Measurements from ENCODE around the gene TMEM181.
"Not testable (repeated sequence)": the region's sequence is repeated elsewhere in the genome, so short reads cannot be mapped to it uniquely, and the experiment has no call there.

The TMEM181 gene

DNA sequence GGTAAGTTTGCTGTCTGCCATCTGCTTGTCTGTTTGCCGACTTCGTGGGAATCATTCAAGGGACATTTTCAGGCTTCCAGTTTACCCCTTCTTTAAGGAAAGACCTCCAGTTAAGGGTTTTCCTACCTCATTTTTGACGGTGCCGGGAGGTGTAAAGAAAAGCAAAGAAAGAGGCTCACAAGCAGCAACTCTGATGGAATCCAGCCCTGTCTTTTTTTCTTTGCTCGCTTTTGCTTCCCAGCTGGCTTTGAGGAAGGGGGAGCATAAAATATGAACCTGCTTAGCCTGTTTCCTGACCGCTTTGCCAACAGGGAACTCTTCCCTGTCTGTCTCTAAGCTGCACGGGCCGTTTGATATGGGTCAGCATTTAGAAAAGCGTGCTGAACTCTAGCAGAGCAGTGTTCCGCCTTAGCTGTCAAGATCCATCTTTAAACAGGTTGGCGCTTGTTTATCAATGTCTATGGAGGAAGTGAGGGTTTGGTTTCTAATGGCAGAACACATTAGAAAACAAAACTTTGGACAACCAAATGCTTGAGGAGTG is 103.8 kb downstream of the TMEM181 start:
- DNase-seq = no peak

DNA sequence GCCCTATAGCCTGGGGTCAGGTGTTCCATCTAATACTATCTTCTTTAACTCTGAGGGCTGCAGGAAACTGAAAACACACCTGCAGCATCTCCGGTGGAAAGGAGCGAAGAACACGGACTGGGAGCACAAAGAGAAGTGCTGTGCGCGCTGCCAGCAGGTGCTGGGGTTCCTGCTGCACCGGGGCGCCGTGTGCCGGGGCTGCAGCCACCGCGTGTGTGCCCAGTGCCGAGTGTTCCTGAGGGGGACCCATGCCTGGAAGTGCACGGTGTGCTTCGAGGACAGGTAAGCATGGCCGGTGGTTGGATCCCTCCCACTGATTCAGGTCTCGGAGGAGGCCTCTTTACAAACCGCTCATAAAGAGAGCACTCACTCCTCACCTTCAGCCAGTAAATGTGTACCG is 105.4 kb downstream of the TMEM181 start:
- DNase-seq = no peak

DNA sequence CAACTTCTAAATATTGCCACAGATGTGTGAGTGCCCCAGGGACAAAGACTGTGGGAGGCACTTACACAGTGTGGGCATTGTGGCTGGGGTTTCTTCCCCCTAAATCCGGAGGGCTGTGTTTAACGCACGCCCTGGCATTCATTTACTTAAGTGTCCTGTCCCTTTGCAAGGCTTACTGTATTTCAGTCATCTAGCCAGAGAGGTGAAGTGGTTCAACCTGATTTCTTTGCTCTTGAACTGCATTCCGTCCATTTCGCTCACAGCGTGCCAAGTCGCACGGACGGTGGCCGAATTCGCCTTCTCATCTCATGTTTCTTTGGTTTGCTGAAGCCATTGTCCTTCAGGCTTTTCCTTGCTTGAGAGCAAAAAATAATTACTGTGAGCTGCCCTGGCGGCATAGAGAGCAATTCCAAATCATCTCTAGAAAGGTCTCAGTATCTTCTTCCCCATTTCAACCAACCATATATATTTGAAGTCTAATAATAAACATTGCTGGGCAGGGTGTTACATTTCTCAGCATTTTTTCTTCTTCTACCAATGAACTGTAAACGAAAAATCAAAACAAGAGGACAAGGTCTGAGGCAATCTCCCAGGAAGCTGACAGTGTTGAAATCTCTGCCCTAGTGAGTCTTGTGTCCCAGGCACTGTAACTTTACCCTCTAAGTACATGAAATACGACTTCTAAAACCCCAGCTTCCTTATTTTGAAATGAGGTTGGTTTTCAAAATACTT is 106.9 kb downstream of the TMEM181 start:
- no peak for DNase-seq

DNA sequence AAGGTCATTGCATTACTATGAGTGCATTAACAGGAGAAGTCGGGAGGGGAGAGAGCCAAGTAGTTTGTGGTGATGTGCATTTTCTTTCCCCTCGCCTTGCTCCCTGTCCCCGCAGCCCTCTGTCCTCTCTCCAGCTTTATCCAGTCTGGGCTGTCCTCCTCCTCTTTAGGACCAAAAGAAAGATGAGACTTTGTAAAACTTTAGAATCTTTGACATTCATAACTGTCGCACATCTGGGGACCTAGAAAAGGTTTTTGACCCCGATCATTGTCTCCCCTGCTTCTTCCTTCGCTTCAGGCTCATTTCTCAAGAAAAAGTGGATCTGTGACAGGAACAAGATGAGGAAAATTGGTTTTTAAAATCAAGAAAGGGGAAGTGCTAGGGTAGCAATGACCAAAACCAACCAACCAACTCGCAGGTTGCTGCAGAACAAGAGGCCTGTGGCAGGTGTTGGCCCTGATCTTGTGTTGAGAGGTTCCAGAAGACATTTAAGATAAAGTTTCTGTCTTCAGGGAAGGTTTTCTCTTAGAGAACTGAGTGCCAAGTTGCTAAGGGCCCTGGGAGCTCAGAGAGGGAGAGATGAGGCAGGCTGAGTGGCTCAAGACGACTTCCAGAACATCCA is 107.6 kb downstream of the TMEM181 start:
- DNase-seq = no peak

GRCh38 chr6:158668707-158669103 is 108.8 kb downstream of the TMEM181 start:
- no peak for DNase-seq

- no peak for DNase-seq
These were observed 109.5 kb downstream of the TMEM181 start for GRCh38 chr6:158669145-158670035.

DNA sequence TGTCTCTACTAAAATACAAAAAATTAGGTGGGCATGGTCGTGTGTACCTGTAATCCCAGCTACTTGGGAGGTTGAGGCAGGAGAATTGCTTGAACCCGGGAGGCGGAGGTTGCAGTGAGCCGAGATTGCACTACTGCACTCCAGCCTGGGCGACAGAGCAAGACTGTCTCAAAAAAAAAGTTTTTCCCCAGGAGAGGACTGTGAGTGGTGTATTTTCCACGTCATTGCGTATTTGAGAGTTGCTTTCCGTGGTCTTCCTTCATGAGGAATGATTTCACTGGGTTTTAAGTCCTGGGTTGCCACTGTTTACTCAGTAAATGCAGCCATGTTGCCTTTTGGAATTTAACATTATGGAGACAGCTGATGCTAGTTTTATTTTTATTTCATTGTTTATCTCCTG is 112.2 kb downstream of the TMEM181 start:
- not testable (repeated sequence) for DNase-seq

GRCh38 chr6:158672726-158673125 is 112.8 kb downstream of the TMEM181 start:
- DNase-seq = no peak

DNA sequence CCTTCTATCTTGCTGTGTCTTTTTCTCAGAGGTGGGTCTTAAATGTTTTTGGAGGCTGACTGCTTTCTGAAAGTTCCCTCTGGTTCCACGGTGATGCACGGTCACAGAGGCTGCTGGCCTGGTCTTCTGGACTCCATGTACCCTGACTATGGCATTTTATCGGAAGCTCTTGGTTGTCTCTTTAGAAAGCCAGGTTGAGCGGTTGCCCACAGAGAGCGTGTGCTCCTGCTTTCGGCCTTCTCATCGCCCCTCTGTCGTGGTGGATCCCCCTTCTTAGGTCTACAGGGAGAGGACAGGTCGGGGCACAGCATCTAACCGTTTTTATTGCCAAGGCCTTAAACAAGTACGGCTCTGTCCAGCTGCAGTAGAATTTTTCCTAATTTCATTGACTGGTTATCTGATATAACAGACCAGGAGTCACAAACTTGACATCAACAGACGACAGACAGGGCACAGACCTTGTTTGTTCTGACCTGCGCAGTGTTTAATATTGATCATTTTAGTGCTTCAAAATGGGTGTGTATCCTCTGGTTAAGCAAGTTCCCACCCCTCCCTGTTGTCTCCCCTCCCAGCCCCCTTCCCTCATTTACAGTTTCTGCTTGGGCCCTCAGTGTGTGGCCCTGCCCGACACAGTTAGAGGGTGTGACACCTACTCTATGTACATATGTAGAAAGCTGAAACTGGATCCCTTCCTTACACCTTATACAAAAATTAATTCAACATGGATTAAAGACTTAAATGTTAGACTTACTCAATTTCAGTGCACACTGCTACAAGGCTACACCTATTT is 114.6 kb downstream of the TMEM181 start:
- no peak for DNase-seq

- DNase-seq = not testable (repeated sequence)
These were observed 117.2 kb downstream of the TMEM181 start for GRCh38 chr6:158677094-158677493.

- DNase-seq = no peak
These were observed 118.2 kb downstream of the TMEM181 start for GRCh38 chr6:158677906-158678578.

DNA sequence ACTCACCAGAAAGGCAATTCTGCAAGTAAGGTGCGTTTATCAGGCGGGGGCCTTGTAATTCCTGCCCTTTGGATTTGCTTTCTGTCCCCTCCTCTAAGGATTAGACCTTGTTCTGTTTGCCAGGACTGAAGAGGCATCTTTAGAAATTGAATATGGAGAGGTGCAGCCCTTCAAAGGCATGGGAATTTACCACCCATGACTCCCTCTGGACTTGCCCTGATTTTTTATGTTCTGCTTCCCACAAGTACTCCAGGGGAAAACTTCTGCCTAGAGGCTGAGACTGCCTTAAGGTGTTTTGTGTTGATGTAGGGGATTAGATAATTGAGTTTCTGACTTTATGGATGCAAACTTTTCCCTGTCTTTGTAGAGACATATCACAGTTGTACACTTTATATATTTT is 120.1 kb downstream of the TMEM181 start:
- DNase-seq = no peak

GRCh38 chr6:158680481-158680880 is 120.6 kb downstream of the TMEM181 start:
- DNase-seq = no peak

DNA sequence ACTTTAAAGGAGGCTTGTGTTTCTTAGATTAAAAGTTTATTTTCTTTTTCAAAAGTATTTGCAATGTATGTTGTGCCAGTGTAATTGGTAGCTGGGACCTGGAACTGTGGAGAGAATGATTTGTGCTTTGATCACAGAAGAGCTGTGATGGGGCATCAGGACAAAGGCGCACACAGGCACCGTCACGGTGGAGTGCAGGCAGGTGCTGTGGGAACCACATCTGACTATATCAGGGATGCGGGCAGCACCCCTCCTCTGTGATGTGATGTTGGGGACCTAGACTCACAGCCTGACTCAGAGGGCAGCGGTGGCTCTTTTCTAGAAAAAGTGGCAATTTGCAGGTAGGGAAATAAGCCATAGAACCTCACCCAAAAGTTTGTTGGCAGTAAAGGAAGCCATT is 124.4 kb downstream of the TMEM181 start:
- DNase-seq = no peak

DNA sequence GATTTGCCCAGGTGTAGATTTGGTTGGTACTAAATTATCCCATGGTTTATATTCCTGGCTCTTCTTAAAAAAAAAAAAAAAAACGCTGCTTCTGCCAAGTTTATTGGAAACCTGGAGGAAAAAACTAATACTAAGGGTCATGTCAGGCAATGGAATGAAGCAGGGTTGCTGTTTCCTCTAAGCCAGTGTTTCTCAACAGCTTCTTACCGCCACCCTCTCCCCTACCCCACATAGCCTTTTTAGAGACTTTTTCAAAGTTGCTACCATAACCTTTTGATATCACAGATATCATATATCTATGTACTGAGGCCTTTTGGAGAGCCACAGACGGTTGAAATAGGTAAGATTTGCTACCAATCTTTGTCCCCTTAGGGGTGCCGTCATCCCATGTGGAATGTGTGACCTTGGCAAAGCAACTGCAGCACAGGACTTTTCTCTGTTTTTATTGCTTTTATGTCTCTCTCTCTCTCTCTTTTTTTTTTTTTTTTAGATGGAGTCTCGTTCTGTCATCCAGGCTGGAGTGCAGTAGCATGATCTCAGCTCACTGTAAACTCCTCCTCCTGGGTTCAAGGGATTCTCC is 124.9 kb downstream of the TMEM181 start:
- DNase-seq = no peak
